Loucy (cell line): Measurements from ENCODE around the gene CST4.

ENCODE experiments used
- EZH2phosphoT487 ChIP-seq: fragments of 200-600 bp; IDR thresholded peaks from 2 replicates; pipeline ENCODE4 v1.6.1; 2018; ENCODE audit warnings: antibody characterized with exemption, mild to moderate bottlenecking, moderate library complexity, borderline replicate concordance
- TF ChIP-seq, protein P1 (sequence below): fragments of 200-600 bp; sonication (generic); conservative IDR thresholded peaks from 2 replicates; pipeline ENCODE4 v1.5.1; 2014; ENCODE audit warnings: mild to moderate bottlenecking, antibody characterized with exemption, low read length

DNA sequence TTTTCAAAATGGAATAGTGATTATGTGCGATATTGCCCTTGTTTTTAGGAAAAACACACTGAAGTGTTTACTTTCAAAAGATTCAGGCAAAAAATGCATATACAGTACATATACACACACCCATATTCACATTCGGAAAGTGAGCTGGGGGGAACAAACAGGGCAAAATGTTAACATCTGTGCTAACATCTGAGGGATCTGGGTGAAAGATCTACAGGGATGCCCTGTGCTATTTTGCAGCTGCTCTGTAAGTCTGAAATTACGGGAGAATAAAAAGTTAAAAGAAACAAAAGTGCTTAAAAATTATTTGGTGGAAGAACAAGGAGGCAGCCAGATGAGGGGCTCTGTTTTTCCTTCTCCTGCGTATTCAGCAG, 51.9 kb downstream of the CST4 start:
- TF ChIP-seq, protein P1, sequence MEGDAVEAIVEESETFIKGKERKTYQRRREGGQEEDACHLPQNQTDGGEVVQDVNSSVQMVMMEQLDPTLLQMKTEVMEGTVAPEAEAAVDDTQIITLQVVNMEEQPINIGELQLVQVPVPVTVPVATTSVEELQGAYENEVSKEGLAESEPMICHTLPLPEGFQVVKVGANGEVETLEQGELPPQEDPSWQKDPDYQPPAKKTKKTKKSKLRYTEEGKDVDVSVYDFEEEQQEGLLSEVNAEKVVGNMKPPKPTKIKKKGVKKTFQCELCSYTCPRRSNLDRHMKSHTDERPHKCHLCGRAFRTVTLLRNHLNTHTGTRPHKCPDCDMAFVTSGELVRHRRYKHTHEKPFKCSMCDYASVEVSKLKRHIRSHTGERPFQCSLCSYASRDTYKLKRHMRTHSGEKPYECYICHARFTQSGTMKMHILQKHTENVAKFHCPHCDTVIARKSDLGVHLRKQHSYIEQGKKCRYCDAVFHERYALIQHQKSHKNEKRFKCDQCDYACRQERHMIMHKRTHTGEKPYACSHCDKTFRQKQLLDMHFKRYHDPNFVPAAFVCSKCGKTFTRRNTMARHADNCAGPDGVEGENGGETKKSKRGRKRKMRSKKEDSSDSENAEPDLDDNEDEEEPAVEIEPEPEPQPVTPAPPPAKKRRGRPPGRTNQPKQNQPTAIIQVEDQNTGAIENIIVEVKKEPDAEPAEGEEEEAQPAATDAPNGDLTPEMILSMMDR, result no peak
- no peak for TF ChIP-seq EZH2phosphoT487
